Measurements from ENCODE around the gene FSTL3.
"Not testable (repeated sequence)": the region's sequence is repeated elsewhere in the genome, so short reads cannot be mapped to it uniquely, and the experiment has no call there.

Gene FSTL3

DNA sequence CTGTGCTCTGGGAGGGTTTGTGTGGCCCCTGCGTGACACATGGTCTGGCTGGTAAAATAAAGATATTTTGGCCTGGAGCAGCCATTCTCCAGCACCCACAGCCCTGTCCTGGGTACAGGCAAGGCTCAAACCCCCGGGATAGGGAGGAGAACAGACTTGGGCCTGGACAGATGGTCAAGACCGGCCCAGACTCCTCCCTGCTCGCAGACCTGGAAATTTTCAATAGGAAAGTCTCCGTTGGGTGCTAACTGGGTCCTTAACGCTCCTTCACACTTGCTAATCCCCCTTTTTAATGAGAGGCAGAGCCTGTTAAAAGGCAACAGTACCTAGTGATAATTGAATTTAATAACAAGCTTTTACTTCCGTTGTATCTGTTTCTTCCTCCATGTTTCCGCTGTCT, 35.1 kb downstream of the FSTL3 start:
- no peak for DNase-seq (ENCODE audit: low spot score)

DNA sequence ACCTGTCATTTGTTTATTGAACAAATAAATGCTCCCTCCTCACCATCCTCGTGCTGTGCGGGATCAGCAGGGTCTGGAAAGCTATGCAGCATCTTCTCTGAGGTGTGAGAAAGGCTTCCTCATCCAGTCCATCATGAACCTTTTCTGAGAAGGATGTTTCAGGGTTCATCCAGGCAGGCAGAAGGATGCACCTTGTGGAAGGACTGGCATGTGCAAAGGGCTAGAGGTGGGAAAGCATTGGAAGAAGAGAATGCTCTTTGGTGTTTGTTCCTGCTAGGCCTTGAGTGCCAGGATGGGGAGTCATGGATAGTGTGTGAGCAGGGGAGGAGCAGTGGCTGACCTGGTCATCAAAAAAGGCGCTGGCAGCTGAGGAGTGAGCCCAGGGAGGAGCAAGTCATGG, 39.2 kb downstream of the FSTL3 start:
- no peak for DNase-seq (ENCODE audit: low spot score)

DNA sequence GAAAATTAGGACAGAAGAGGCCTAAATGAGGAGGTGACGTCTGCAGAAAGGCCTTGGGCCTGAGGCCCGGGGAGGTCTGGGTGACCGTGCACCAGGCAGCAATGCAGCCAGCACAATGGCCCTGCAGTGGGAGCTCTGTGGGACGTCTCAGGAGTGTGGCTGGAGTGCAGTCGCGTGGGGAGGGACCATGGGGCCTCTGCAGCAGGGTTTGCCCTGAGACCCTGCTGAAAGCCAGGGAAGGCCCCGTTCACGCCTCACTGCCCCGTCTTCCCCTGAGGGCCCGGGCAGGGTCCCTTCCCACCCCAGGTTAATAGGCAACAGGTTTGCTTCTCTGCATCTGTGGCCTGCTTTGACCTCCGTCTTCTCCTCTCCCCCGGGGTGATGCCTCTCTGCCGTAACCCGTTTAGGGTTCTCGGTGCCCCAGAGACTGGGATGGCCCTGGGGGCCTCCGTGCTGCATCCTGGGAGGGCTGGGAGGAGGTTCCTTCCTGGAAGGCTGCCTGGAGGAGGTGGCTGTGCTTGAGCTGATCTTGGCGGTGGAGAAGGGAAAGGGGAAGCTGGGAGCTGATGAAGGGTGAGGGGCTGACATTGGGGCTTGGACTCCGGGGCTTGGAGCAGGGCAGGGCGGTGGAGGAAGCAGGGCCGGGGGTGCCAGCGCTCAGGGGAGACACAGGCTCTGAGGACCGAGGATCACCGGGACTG, 42.2 kb downstream of the FSTL3 start:
- no peak for DNase-seq (ENCODE audit: low spot score)

DNA sequence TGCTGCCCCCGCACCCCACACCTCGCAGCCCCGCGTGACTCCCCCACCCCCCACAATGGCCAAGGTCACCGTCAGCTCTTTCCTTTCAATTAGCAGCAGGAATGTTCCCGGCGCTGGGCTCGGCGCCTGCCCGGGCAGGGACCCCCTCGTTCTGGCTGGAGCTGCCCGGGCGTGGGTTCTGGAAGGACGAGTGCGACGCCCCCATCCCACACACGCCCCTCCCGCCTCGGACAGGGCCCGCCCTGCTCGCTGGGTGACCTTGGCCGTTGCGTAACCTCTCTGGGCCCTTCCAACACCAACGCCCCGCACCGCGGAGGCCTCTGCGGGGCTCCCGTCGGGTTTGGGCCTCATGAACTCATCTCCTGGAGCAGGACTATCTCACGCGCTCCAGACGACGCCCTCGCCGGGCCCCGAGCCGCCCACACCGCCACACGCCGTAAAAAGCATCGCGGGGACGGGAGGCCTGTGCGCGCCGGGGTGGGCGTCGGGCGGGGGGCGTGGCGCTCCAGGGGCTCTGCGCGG, 42.9 kb downstream of the FSTL3 start:
- DNase-seq (ENCODE audit: low spot score), result no peak

DNA sequence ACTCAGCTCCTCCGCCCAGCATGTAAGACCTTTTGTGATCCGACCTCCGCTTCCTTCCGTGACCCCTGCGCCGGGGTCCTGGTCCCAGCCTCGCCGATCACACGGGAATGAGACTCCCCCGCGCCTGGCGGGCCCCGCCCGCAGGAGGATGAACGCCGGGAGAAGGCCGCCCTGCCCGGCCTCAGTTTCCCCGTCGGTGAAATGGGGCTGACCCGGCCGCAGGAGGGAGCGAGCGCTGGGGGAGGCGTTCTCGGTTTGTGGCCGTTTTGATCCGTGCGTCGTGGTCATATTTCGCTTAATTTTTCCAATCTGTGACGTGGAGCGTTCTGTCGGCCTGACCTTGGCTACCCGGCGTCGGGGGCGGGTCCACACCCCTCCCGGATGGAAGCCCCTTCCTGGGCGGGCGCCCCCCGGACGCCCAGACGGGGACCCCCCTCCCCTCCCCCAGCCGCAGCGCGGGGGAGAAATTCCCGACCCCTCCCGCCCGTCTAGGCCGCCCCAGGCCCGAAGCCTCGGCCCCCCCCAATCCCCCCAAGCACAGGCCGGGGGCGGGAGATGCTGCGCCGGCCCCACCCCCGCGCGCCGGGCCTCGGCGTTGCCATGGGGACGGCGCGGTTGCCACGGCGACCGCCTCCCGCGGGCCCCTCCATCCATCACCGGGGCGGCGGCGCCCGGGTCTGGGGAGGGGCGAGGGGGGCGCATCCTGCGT, 43.6 kb downstream of the FSTL3 start:
- DNase-seq (ENCODE audit: low spot score), result no peak

DNA sequence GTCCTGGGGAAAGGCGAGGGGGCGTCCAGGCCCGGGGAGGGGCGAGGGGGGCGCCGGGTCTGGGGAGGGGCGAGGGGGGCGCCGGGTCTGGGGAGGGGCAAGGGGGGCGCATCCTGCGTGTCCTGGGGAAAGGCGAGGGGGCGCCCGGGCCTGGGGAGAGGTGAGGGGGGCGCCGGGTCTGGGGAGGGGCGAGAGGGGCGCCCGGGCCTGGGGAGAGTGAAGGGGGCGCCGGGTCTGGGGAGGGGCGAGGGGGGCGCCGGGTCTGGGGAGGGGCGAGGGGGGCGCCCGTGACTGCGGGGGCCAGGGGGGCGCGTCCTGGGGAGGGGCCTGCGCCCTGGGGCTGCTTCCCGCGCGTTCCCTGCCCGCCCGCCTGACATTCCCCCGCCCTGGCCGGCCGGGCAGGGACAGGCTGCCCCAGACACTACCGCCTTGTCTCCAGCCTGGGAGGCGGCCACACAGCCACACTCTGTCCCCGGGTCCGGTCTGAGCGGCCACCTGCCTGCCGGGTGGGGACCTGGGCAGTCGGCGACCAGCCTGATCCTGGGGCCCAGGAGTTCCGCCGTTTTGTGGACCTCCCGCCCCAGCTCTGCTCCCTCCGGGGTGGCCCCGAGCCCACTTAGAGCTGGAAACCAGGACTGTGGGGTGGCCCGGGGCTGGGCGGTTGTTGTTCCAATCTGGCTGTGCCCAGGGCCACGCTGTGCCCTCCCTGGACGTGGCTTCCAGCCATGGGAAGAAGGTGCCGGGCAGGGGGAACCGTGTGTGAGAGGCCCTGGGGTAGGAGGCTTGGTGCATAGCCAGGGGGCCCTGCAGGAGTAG, 44.4 kb downstream of the FSTL3 start:
- DNase-seq (ENCODE audit: low spot score), result no peak

DNA sequence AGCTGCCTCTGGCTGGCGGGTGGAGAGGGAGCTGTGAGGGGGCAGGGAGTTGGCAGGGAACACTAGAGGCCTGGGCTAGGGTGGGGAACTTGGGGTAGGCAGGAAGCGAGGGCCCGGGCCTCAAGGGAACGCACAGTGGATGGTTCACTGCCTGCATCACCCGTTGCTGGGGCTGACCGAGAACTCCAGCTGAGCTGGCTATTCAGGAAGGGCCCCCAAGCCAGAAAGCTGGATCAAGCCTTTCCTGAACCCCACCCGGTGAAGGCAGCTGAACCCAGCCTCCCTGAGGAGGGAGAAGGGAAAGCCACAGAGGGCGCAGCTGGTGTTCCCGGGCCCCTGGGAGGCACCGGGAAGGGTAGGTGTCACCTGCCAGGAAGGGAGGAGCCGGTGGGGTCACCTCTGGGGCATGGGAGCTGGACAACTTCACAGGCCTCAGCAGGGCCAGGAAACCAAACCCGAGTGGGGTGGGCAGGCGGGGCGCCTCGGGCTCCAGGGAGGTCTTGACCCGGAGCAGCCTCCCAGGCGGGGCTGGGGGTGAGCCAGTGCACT, 46.4 kb downstream of the FSTL3 start:
- DNase-seq (ENCODE audit: low spot score), result no peak

DNA sequence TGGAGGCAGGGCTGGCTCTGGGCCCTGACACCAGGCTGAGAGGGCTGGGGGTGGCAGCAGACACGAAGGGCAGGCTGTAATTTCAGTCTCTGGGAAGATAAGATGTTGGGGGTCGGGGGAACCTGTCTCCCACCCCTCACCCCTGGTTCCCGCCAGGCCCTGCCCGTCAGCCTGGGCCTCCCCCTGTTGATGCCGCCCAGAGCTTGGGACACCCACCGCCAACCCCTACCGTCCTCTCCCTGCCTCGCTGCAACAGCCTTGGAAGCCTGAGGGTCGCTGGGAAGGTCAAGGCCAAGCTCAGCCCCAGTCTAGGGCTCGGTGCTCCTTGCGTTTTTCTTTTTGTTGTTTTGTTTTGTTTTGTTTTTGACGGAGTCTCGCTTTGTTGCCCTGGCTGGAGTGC, 47.1 kb downstream of the FSTL3 start:
- no peak for DNase-seq (ENCODE audit: low spot score)

DNA sequence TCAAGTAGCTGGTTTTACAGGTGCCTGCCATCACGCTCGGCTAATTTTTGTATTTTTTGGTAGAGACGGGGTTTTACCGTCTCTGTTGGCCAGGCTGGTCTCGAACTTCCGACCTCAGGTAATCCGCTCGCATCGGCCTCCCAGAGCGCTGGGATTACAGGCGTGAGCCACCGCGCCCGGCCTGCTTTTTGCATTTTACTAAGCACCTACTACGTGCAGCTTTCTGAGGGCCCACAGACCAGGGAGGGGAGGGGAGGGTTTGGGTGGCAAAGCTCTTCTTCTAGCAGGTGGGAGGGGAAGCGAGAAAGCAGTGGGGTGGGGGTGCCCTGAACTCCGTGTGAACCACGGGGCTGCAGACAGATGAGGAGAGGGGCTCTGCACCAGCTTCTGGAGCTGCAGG, 47.5 kb downstream of the FSTL3 start:
- DNase-seq (ENCODE audit: low spot score), result no peak

DNA sequence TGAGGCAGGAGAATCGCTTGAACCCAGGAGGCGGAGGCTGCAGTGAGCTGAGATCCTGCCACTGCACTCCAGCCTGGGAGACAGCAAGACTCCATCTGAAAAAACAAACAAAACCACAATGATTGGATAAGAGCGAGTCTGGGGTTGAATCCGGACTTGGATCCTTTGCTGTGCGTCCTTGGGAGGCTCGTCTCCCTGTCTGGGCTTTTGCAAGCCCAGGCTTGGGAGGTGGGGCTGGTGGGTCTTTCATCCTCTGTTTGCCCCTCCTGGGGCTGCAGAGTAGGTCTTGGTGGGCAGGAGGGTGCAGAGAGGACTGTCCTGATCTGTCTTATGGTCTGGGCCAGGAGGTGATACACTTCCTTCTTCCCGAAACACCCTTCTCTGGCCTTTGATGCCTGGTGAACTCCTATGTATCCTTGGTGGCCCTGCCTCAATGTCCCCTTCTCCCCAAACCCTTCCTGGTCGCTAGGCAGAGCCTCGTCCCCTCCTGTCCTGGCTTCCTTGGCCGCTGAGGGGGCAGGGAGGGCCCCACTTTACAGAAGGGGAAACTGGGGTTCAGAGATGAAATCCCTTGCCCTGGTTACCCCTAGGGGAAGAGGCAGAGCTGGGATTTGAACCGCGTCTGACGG, 49.4 kb downstream of the FSTL3 start:
- DNase-seq (ENCODE audit: low spot score), result no peak

DNA sequence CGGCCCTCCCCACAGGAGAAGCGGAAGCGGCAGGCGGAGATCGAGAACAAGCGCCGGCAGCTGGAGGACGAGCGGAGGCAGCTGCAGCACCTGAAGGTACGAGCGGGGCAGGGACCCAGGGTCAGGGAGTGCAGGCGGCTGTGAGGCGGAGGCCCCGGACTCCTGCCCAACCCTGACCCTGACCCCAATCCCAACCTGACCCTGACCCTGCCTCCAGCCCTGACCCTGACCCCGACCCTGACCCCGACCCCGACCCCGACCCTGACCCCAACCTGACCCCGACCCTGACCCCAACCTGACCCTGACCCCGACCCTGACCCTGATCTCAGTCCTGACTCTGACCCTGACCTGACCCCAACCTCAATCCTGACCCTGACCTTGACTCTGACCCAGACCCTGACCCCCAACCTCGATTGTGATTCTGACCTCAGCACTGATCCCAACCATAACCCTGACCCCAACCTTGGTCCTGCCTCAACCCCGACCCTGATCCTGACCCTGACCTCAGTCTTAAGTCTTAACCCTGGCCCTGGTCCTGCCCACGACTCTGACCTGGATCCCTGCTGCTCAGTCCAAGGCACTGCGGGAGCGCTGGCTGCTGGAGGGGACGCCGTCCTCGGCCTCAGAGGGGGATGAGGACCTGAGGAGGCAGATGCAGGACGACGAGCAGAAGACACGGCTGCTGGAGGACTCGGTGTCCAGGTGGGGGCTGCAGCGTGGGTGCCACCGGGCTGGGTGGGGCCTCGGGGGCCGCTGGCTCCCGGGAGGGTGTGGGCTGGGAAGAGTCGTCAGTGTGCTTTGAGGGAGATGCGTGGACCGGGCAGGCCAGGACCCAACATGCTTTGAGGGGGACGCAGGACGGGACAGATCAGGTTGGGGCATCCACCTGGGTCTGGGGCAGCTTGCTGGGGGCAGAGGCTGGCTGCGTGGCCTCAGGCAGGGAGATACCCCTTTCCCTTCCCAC, 51.1 kb downstream of the FSTL3 start:
- no peak for DNase-seq (ENCODE audit: low spot score)

DNA sequence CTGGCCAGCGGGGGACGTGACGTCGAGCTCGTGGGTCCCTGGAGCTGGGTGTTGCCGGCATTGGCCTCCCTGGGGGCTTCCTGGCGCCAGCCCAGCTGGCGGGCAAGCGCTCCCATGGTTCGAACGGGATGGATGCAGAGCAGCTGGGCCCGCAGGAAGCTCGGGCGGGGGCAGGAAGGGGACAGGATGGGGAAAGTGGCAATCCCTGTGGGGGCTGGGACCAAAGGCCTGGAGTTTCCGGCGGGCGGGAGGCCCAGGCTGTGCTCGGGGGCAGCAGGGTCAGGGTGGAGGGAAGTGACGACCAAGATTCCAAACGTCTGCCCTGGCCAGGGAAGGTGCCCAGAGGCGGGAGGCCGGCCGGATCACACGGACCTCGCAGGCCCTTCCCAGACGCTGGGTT, 51.8 kb downstream of the FSTL3 start:
- DNase-seq (ENCODE audit: low spot score), result no peak

DNA sequence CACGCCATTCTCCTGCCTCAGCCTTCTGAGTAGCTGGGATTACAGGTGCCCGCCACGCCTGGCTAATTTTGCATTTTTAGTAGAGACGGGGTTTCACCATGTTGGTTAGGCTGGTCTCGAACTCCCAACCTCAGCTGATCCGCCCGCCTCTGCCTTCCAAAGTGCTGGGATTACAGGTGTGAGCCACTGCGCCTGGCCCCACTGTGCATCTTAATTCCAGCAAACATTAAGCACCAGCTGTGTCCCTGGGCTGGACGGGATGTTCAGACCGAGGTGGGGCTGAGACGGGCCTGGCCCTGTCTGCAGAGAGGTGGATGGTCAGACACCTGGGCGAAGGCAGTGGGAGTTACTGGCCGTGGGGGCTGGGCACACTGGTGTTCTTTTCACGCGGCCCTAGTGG, 53.4 kb downstream of the FSTL3 start:
- not testable (repeated sequence) for DNase-seq (ENCODE audit: low spot score)

DNA sequence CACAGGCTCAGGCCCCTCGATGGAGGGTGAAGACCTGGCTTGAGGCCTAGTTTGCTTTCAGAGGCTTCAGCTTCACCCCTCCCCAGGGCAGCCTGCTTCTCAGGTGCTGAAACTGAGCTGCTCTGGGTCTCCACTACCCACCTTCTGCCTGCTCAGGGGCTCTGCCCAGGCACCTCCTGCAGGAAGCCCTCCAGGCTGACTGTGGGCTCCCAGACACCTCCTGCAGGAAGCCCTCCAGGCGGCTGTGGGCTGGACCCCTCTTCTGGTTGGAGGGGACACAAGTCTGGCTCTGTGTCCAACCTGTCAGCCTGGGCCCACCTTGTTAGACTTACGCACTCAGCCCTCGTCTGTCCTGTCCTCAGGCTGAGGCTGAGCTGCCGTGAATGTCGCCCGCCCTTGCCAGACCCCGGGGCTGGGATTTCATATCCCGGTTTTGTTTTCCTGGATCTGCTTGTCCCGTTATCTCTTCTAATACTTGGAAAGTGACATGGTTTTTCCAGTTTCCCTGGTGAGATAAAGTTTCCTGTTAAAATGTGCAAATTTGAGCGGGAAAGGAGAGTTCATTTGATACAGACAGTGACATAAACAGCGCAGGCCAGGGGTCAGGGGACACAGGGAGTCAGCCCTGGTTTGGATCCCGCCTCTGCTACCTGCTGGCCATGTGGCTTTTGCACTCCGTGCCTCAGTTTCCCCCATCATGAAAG, 53.9 kb downstream of the FSTL3 start:
- no peak for DNase-seq (ENCODE audit: low spot score)

DNA sequence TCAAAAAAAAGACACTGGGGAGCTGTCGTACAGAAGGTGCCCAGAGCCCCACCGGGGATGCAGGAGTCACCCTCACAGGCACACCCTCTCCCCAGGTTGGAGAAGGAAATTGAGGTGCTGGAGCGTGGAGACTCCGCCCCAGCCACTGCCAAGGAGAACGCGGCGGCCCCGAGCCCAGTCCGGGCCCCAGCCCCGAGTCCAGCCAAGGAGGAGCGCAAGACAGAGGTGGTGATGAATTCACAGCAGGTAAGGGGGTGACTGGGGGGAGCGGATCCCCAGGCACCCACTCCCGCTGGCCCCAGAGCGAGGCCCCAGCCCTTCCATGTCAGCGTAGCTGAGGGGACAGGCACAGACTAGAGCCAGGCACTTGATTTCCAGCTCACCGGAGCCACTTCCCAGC, 54.8 kb downstream of the FSTL3 start:
- no peak for DNase-seq (ENCODE audit: low spot score)

DNA sequence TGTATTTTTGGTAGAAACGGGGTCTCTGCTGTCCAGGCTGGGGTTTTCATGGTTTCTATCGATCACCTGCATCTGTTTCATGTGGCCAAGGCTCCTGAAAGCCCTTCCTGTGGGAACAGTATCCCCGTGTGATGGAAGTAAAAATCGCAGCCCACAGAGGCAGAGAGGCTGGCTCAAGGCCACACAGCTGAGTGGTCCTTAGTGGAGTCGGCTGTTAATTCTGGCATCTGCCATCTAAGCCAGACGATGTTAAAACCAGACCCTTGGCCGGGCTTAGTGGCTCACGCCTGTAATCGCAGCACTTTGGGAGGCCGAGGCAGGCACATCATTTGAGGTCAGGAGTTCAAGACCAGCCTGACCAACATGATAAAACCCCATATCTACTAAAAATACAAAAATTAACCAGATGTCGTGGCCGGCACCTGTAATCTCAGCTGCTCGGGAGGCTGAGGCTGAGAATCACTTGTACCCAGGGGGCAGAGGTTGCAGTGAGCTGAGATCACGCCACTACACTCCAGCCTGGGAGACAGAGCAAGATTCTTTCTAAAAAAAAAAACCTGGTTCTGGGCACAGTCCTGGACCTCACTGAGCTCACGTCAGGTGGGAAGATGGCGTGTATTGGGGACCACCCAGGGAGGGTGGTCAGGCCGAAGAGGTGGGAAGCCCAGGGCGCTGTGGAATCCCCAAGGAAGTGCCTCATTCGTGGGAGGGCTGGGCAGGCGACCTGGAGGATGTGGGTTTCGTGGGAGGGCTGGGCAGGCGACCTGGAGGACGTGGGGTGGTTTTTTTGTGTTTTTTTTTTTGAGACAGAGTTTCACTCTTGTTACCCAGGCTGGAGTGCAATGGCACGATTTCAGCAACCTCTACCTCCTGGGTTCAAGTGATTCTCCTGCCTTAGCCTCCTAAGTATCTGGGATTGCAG, 56.2 kb downstream of the FSTL3 start:
- no peak for DNase-seq (ENCODE audit: low spot score)
